ENCODE results near the gene EFCAB5.
"Not testable (repeated sequence)": the region's sequence is repeated elsewhere in the genome, so short reads cannot be mapped to it uniquely, and the experiment has no call there.

GRCh38 chr17:30087431-30087830 lies 146.0 kb downstream of the EFCAB5 start:
- not testable (repeated sequence) for TF ChIP-seq CTCF (IDR thresholded peaks at IDR 0.05; ENCODE audit: poor library complexity, severe bottlenecking); TAF1 (IDR thresholded peaks at IDR 0.05; ENCODE audit: low read depth); EZH2 (IDR thresholded peaks at IDR 0.05; ENCODE audit: borderline replicate concordance, insufficient read depth, low read length, poor library complexity, severe bottlenecking); POLR2AphosphoS5 (IDR thresholded peaks at IDR 0.05); REST (IDR thresholded peaks at IDR 0.05; ENCODE audit: borderline replicate concordance); MXI1 (conservative IDR thresholded peaks at IDR 0.05; ENCODE audit: poor library complexity, severe bottlenecking); EP300 (conservative IDR thresholded peaks at IDR 0.05; ENCODE audit: poor library complexity, severe bottlenecking)

Data from neural cell (in vitro differentiated cells).